Measurements from ENCODE around the gene MS4A18.
"Not testable (repeated sequence)": the region's sequence is repeated elsewhere in the genome, so short reads cannot be mapped to it uniquely, and the experiment has no call there.

Gene MS4A18

GRCh38 chr11:60740573-60740972 is 16.1 kb downstream of the MS4A18 start:
- no peak for DNase-seq

DNA sequence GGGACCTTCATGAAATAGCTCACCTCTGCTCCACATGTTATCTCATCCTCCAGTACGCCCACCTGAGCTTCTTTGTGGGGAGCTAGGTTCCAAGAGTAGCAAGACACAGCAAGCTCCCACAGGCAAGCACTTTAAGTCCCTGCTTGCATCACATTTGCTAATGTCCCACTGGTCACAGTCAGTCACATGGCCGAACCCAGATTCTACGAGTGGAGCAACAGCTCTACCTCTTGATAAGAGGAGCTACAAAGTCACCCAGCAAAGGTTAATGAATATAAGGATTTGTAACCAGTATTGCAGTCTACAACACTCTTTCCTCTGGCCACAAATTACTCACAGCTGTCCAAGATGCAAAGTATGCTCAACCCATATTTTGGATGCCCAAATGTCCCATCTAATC is 16.9 kb downstream of the MS4A18 start:
- DNase-seq: no peak

DNA sequence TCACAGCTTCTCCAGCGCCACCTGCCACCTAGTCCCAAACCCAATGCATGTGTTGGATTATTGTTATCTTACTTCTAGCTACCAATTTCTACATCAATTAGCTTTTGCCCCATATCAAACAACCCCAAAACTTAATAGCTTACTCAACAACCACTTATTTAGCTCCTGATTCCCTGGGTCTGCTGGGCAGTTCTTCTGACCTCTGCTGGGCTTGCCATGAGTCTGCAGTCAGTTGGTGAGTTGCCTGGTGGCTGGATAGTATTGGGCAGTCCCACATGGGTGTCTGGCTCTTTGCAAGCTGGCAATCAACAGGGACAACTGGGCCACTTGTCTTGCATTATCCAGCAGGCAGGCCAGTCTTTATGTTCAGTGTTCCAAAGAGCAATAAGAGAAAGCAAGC is 18.5 kb downstream of the MS4A18 start:
- no peak for DNase-seq

- no peak for DNase-seq
Observed at GRCh38 chr11:60744114-60744513, 19.6 kb downstream of the MS4A18 start.

- no peak for DNase-seq
Observed at GRCh38 chr11:60747359-60747873, 22.9 kb downstream of the MS4A18 start.

DNA sequence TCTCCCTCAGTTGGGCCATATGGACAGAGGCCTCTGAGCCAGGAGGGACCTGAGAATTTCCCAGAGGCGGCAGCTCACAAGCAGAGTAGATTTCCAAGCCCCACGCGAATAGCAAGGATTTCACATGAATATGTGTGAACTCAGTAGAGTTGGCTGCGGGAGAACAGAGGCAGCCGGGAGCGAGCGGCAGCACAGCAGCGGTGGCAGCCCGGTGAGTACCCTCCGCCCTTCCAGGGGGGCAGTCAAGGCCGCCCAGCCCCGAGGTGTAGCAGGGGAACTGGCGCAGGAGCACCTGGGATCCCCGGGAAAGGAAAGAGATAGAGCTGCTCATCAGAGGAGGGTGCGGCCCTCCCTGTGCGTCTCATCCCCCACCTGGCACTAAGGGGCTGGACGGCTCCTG is 23.7 kb downstream of the MS4A18 start:
- DNase-seq: no peak

DNA sequence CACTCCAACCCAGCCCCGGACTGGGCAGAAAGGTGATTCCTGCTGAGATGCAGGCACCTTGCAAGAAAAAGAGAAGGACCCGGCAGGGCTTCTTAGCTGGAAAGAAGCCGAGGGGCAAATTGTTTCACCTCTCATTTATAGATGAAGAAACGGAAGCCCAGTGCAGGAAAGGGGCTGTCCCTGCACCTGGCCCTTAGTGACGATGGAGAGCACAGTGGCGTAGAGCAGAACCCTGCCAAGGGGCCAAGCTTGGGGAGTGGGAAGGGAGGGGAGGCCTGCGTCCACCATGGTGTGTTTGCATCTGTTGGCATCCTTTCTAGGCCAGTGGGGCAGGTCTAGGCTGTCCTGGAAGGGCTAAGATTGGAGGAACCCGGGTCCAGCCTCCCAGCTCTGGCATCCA is 24.3 kb downstream of the MS4A18 start:
- no peak for DNase-seq

DNA sequence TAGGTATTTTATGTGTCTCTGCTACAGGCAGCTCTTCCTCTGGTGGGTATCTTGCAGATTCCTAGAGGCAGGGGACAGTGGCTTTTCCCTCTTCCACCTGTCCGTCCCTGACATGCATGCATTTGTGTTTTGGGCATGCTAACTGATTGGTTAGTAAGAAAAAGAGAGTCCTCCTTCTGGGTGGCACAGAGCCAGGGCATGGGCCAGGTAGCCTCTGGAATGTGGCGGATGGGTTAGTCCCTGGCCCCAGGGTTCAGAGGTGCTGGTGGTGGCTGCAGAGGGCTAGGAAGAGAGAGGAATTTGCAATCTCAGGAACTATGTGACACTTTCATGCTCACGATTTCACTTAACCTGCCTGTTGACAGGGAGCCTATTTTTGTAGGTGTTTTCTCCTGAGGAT is 26.4 kb downstream of the MS4A18 start:
- no peak for DNase-seq

- DNase-seq: no peak
Observed at GRCh38 chr11:60753309-60753708, 28.8 kb downstream of the MS4A18 start.

DNA sequence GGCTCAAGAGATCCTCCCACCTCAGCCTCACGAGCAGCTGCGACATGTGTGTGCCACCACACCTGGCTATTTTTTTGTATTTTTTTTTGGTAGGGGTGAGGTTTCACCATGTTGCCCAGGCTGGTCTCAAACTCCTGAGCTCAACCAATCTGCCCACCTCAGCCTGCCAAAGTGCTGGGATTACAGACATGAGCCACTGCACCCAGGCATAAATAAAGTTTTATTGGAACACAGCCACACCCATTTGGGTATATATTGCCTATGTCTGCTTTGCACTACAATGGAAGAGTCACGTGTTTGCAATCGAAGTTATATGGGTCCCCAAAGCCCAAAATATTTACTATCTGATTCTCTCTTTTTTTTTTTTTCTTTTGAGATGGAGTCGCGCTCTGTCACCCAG is 30.4 kb downstream of the MS4A18 start:
- no peak for DNase-seq

GRCh38 chr11:60756307-60757032 is 31.9 kb downstream of the MS4A18 start, which contains the start of gene MS4A15:
TSS of gene MS4A15 (plus strand) at chr11:60756867. CDS start at chr11:60763734, 6,867 bp downstream.
- no peak for DNase-seq

DNA sequence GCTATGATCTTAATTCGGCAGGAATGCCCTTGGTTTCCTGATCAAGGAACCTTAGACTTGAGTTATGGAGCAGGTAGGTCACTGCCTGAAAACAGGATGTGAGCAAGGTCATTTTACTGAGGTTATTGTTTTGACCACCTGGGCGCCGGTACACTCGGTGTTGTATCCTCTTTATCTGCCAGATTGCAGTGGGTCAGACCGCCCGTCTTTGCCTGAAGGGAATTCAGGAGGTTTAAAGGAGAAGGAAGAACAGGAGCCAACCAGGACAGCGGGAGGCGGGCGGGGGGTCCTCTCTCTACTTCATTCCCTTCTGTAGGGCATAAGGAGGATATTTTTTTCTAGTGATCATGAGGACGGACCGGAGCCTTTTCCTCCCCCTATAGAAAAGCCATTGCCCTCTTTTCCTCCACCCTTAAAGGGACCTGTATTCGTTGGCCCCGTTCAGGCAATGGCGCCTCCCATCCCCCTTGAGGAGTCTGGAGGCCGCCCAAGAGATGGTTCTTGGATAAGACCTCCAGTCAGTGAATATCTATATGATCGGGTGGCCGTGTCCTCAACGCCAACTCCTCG is 32.8 kb downstream of the MS4A18 start:
- DNase-seq: no peak

GRCh38 chr11:60758671-60759070 is 34.2 kb downstream of the MS4A18 start:
- not testable (repeated sequence) for DNase-seq

DNA sequence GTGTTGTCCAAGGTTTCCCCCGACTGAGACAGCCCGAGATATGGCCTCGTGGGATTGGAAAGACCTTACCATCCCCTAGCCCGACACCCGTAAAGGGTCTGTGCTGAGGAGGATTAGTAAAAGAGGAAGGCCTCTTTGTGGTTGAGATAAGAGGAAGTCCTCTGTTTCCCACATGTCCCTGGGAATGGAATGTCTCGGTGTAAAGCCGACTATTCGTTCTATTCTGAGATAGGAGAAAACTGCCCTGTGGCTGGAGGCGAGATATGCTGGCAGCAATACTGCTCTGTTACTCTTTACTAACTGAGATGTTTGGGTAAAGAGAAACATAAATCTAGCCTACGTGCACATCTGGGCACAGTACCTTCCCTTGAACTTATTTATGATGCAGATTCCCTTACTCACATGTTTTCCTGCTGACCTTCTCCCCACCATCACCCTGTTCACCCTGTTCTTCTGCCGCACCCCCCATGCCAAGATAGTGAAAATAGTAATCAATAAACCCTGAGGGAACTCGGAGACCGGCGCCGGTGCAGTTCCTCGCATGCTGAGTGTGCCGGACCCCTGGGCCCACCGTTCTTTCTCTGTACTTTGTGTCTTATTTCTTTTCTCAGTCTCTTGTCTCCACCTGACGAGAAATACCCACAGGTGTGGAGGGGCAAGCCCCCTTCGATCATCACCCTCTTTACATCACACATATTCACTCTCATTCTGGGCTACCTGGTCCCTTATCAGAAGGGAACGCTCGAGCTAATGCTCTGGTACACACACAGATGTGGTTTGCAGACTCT is 35.1 kb downstream of the MS4A18 start:
- not testable (repeated sequence) for DNase-seq

- DNase-seq: no peak
Observed at GRCh38 chr11:60761436-60762190, 37.1 kb downstream of the MS4A18 start.

- DNase-seq: no peak
Observed at GRCh38 chr11:60762851-60763691, 38.6 kb downstream of the MS4A18 start.

GRCh38 chr11:60763692-60764369 is 39.3 kb downstream of the MS4A18 start:
- DNase-seq: no peak

DNA sequence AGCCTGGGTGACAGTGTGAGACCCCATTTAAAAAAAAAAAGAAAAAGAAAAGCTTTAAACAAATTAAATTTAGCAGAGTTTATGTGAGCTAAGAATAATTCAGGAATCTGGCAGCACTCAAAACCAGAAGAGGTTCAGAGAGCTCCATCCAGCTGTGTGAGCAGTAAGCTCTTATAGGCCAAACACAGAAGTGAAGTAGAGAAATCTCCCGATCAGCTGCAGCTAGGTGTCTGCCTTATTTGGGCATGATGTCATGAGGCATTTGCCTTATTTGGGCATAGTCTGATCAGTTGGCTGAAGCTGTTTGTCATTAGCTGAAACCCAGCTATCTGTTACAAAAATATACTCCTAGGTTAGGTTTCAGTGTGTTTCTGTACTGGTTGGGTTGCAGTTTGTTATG is 40.4 kb downstream of the MS4A18 start:
- no peak for DNase-seq

- DNase-seq: no peak
Observed at GRCh38 chr11:60765355-60765754, 40.8 kb downstream of the MS4A18 start.

- DNase-seq: no peak
Observed at GRCh38 chr11:60766547-60766946, 42.0 kb downstream of the MS4A18 start.

DNA sequence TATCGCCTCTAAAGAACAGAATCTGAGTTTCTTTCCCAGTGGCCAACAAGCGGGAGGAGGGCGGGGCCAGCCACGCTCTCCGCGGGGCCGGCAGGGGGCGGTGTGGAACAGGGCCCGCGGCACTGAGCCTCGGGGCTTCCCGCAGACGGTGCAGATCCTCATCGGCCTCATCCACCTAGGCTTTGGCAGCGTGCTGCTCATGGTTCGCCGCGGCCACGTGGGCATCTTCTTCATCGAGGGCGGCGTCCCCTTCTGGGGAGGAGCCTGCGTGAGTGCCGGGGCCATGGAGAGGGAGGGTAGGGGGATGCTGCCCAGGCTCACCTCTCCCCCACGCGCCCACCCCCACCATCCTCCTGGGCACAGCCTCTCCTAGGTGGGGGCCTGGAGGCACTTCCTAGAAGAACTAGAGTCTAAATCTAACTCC is 42.9 kb downstream of the MS4A18 start:
- no peak for DNase-seq

Data from NCI-H226 (cell line).